Psoas muscle (tissue), 8 donors: ENCODE measurements around the gene SOX13. TPM values are rescaled to one million over a fixed set of nuclear protein-coding genes. Genes with fewer than 3 reads are reported as not detected.

Source experiments
- ATAC-seq, 4 donors: fragments of 200-7000 bp; cut with Tn5 transposase; one replicate each; pipeline ENCODE4 v1.9.1; 2020; ENCODE audit warnings: moderate library complexity in 3 of 4, mild to moderate bottlenecking in 2 of 4
- DNase-seq, 2 donors: peaks; one replicate each; pipeline ENCODE4 v3.0.0-alpha.2; 2020
- H3K27ac ChIP-seq: fragments of 200-600 bp; one replicate; pipeline ENCODE4 v1.8.0; 2022
- H3K27me3 ChIP-seq, 3 donors: fragments of 200-600 bp in 1 of 3; one replicate each; pipeline versions ENCODE4 v1.6.1 to v1.8.0; 2013 to 2022; ENCODE audit warnings: low read length in 2 of 3, mild to moderate bottlenecking in 2 of 3, moderate library complexity in 1 of 3; ENCODE audit not compliant: insufficient read depth in 3 of 3
- H3K36me3 ChIP-seq, 2 donors: fragments of 200-600 bp in 1 of 2; one replicate each; pipeline versions ENCODE4 v1.6.1 to v1.8.0; 2013 to 2022; ENCODE audit warnings: low read depth in 1 of 2, mild to moderate bottlenecking in 1 of 2, moderate library complexity in 1 of 2; ENCODE audit not compliant: insufficient read depth in 1 of 2
- H3K4me1 ChIP-seq: fragments of 200-600 bp; one replicate; pipeline ENCODE4 v1.8.0; 2022
- H3K4me3 ChIP-seq: fragments of 200-600 bp; one replicate; pipeline ENCODE4 v1.8.0; 2022; ENCODE audit warnings: mild to moderate bottlenecking
- H3K9me3 ChIP-seq: fragments of 200-600 bp; one replicate; pipeline ENCODE4 v1.8.0; 2022
- CTCF ChIP-seq: fragments of 200-600 bp; IDR thresholded peaks from one replicate; pipeline ENCODE4 v1.8.0; 2022; ENCODE audit warnings: antibody characterized with exemption
- WGBS, 3 donors: extraction: QIAGEN DNeasy Blood & Tissue Kit; methylation state at CpG; one replicate each; pipeline versions ENCODE4 v1.1.6 to v1.1.7; 2013; 5-methylcytosine and 5-hydroxymethylcytosine counted together
- intact Hi-C, 2 donors: fragments of 100-400 bp; cut with DNase I; formaldehyde crosslinking; loops; one replicate each; pipeline versions ENCODE4 v1.11.0 to v1.14.2; 2022
- polyA plus RNA-seq, 3 donors: library from polyadenylated mRNA; stranded (reverse); fragments of 200-250 nt; gene quantifications; one replicate each; pipeline ENCODE4 v1.2.3, GENCODE V29; 2013
- total RNA-seq, 4 donors: library from RNA; stranded (reverse); fragmentation: NEBNext Ultra II Directional in 2 of 4; extraction: Animal tissue kit (Norgen Biotek cat#: 25700) in 2 of 4; gene quantifications; one replicate each; pipeline versions ENCODE4 v1.2.1 to v1.2.4, GENCODE V29; 2021 to 2023
- donor health status: healthy with polysubstance abuse.
- donor health status: DM: no; HTN: no; CAD: no; lungs with moderate emphysema.
- donor health status: Bipolar disorder and iron deficiency.
- donor health status: healthy.
- donor health status: DM: yes; HTN: yes; CAD: no.
- donor health status: DM: no; HTN: no; CAD: no.
- donor health status: DM: no; HTN: no; CAD: no.
- donor health status: DM: yes; HTN: yes; CAD: no.

Gene SOX13
- total and polyA plus RNA-seq, 7 donors = 5.2 to 19.6 (median 9.4) TPM

GRCh38 chr1:204124639-204125038 lies 51.7 kb downstream of the SOX13 start:
- Histone ChIP-seq H3K4me1 (peaks cover 21% of the 10 kb centered on the region), H3K4me3 (no peak overlapping the region), H3K27me3 (no peaks in the 10 kb centered on the region), H3K27ac (no peak overlapping the region), H3K9me3 (no peaks in the 10 kb centered on the region), H3K36me3 (peaks cover 0 to 65% of the 10 kb centered on the region in 2 donors)
- no peak for DNase-seq
- no peak for ATAC-seq
- WGBS, 3 donors = 91 to 94% (median 93%) methylated on average over 22 of the region's 22 CpGs
- TF ChIP-seq CTCF = no peak
- intact Hi-C loops = loop anchor here in 1 of 2 donors (5.0 kb wide), 1 partner anchor 37 kb away; no protein-coding TSS in a partner anchor

GRCh38 chr1:204125759-204126351 lies 52.9 kb downstream of the SOX13 start:
- Histone ChIP-seq H3K36me3 (peaks cover 0 to 56% of the 10 kb centered on the region in 2 donors), H3K27ac (no peak overlapping the region)

GRCh38 chr1:204126386-204126785 lies 53.5 kb downstream of the SOX13 start:
- Histone ChIP-seq H3K27ac (peak overlapping the region; percentile 36), H3K9me3 (no peaks in the 10 kb centered on the region), H3K4me3 (no peak overlapping the region), H3K4me1 (peaks cover 21% of the 10 kb centered on the region), H3K27me3 (no peaks in the 10 kb centered on the region), H3K36me3 (peaks cover 0 to 51% of the 10 kb centered on the region in 2 donors)
- ATAC-seq (no peak), DNase-seq (no peak)
- WGBS, 3 donors = 33 to 77% (median 45%) methylated on average over 8 of the region's 8 CpGs
- intact Hi-C loops = loop anchor here in 1 of 2 donors (5.0 kb wide), 1 partner anchor 39 kb away; no protein-coding TSS in a partner anchor
- TF ChIP-seq CTCF = no peak

More at GRCh38 chr1:204125759-204126351, 52.9 kb downstream of the SOX13 start:
- intact Hi-C loops = loop anchor here in 1 of 2 donors (5.0 kb wide), 1 partner anchor 39 kb away; no protein-coding TSS in a partner anchor
- H3K9me3 ChIP-seq = no peaks in the 10 kb centered on the region
- ATAC-seq (no peak), DNase-seq (no peak)
- no peak for TF ChIP-seq CTCF
- H3K4me3 ChIP-seq = no peak overlapping the region
- 80 to 90% (median 80%) methylated on average over 18 of the region's 18 CpGs for WGBS, 3 donors
- H3K27me3 ChIP-seq = no peaks in the 10 kb centered on the region
- peaks cover 21% of the 10 kb centered on the region for H3K4me1 ChIP-seq

GRCh38 chr1:204126956-204127355 lies 54.0 kb downstream of the SOX13 start:
- no peaks in the 10 kb centered on the region for H3K9me3 ChIP-seq
- WGBS, 3 donors = 13 to 25% (median 15%) methylated on average over 6 to 7 of the region's 7 CpGs
- DNase-seq = no peak
- intact Hi-C loops = loop anchor here in 1 of 2 donors (5.0 kb wide), 1 partner anchor 40 kb away; no protein-coding TSS in a partner anchor
- H3K27me3 ChIP-seq = no peaks in the 10 kb centered on the region
- H3K36me3 ChIP-seq = peaks cover 0 to 46% of the 10 kb centered on the region in 2 donors
- no peak for ATAC-seq
- H3K4me1 ChIP-seq = peaks cover 21% of the 10 kb centered on the region
- peak overlapping the region; percentile 36 for H3K27ac ChIP-seq
- no peak for TF ChIP-seq CTCF
- H3K4me3 ChIP-seq = no peak overlapping the region
